Choroid plexus epithelial cell (primary cell): Measurements from ENCODE around the gene NPAS2.
A peak's percentile ranks its signal among the peaks of the same experiment; 100 is the strongest.

ENCODE experiments used
- DNase-seq: peaks from one replicate; pipeline ENCODE4 v3.0.0-alpha.2; 2010; ENCODE audit warnings: low read depth
- H3K4me3 ChIP-seq: 2 replicates; pipeline ENCODE4 v1.5.1; 2011; ENCODE audit warnings: low read depth, mild to moderate bottlenecking, control low read depth, low read length, moderate library complexity
- CTCF ChIP-seq: conservative IDR thresholded peaks from 2 replicates; pipeline ENCODE4 v1.5.1; 2011; ENCODE audit warnings: low read depth, mild to moderate bottlenecking, control low read depth, inconsistent platforms, low read length, moderate library complexity

Gene NPAS2

GRCh38 chr2:100780203-100781008 lies 39.5 kb upstream of the NPAS2 start:
- no peak for TF ChIP-seq CTCF
- H3K4me3 ChIP-seq: no peak overlapping the region
- DNase-seq: peak; percentile 27

- no peak for TF ChIP-seq CTCF
- no peak for DNase-seq
- H3K4me3 ChIP-seq: no peak overlapping the region
These were observed 39.0 kb upstream of the NPAS2 start for GRCh38 chr2:100781009-100781325.

GRCh38 chr2:100781523-100782379 lies 38.2 kb upstream of the NPAS2 start:
- DNase-seq: no peak
- no peak overlapping the region for H3K4me3 ChIP-seq
- no peak for TF ChIP-seq CTCF

- no peak for TF ChIP-seq CTCF
- H3K4me3 ChIP-seq: no peak overlapping the region
- DNase-seq: no peak
These were observed 37.5 kb upstream of the NPAS2 start for GRCh38 chr2:100782380-100782878.

- TF ChIP-seq CTCF: no peak
- H3K4me3 ChIP-seq: no peak overlapping the region
- peak; percentile 28 for DNase-seq
These were observed 36.0 kb upstream of the NPAS2 start for GRCh38 chr2:100783987-100784386.

- DNase-seq: no peak
- H3K4me3 ChIP-seq: no peak overlapping the region
- no peak for TF ChIP-seq CTCF
These were observed 35.3 kb upstream of the NPAS2 start for GRCh38 chr2:100784681-100785080.
